22Rv1 (cell line): ENCODE data around the gene FLAD1.

Experiments used
- CTCF ChIP-seq: fragments of 450-650 bp; IDR thresholded peaks from 2 replicates; pipeline ENCODE4 v1.5.1; 2017; ENCODE audit warnings: mild to moderate bottlenecking
- ZFX ChIP-seq: fragments of 450-650 bp; IDR thresholded peaks from 2 replicates; pipeline ENCODE4 v1.6.1; 2017; ENCODE audit warnings: antibody characterized with exemption, borderline replicate concordance

GRCh38 chr1:155034318-155035208 lies 51.4 kb downstream of the FLAD1 start:
- TF ChIP-seq CTCF (no peak), ZFX (no peak)
